Ishikawa (cell line): ENCODE measurements around the gene ADCY1.

Experiments
- CEBPB ChIP-seq: IDR thresholded peaks from 2 replicates; pipeline ENCODE4 v1.6.1; 2012
- CREB1 ChIP-seq: IDR thresholded peaks from 2 replicates; pipeline ENCODE4 v1.6.1; 2012; ENCODE audit warnings: low read depth
- EP300 ChIP-seq: IDR thresholded peaks from 2 replicates; pipeline ENCODE4 v1.6.1; 2012; ENCODE audit warnings: borderline replicate concordance
- FOXM1 ChIP-seq: IDR thresholded peaks from 2 replicates; pipeline ENCODE4 v1.6.1; 2012; ENCODE audit warnings: low read depth, borderline replicate concordance
- MAX ChIP-seq: IDR thresholded peaks from 2 replicates; pipeline ENCODE4 v1.6.1; 2012
- RAD21 ChIP-seq: IDR thresholded peaks from 2 replicates; pipeline ENCODE4 v1.6.1; 2012; ENCODE audit warnings: low read depth
- REST ChIP-seq: IDR thresholded peaks from 2 replicates; pipeline ENCODE4 v1.6.1; 2012; ENCODE audit warnings: low read depth, mild to moderate bottlenecking
- TAF1 ChIP-seq: IDR thresholded peaks from 2 replicates; pipeline ENCODE4 v1.6.1; 2012; ENCODE audit warnings: low read depth, mild to moderate bottlenecking
- TCF12 ChIP-seq: IDR thresholded peaks from 2 replicates; pipeline ENCODE4 v1.6.1; 2012; ENCODE audit warnings: low read depth
- USF1 ChIP-seq: IDR thresholded peaks from 2 replicates; pipeline ENCODE4 v1.6.1; 2012
- YY1 ChIP-seq: IDR thresholded peaks from 2 replicates; pipeline ENCODE4 v1.6.1; 2012; ENCODE audit warnings: low read depth
- ZBTB7A ChIP-seq: IDR thresholded peaks from 2 replicates; pipeline ENCODE4 v1.6.1; 2012; ENCODE audit warnings: low read depth

- TF ChIP-seq TAF1 (no peak), RAD21 (no peak), USF1 (no peak), CREB1 (no peak), MAX (no peak), YY1 (no peak), EP300 (no peak), CEBPB (no peak), TCF12 (no peak), FOXM1 (no peak), REST (no peak), ZBTB7A (no peak)
Observed at GRCh38 chr7:45568536-45569289, 5.5 kb upstream of the ADCY1 start.
